NB4 (cell line): Measurements from ENCODE around the gene ALOX5.

Source experiments
- DNase-seq: peaks from one replicate; pipeline ENCODE4 v3.0.0; 2010; ENCODE audit warnings: low read depth
- H3K4me3 ChIP-seq: one replicate; pipeline ENCODE4 v1.5.1; 2011; ENCODE audit warnings: mild to moderate bottlenecking, low read depth, low read length, moderate library complexity
- CTCF ChIP-seq: IDR thresholded peaks from one replicate; pipeline ENCODE4 v1.5.1; 2012; ENCODE audit warnings: low read depth, low read length
- MYC ChIP-seq: IDR thresholded peaks from 2 replicates; pipeline ENCODE4 v1.6.1; 2011; ENCODE audit warnings: low read depth, low read length
- POLR2A ChIP-seq: IDR thresholded peaks from 2 replicates; pipeline ENCODE4 v1.6.1; 2011; ENCODE audit warnings: mild to moderate bottlenecking; ENCODE audit not compliant: insufficient read length; ENCODE audit errors: extremely low read depth
- TF ChIP-seq, protein P1 (sequence below): IDR thresholded peaks from 2 replicates; pipeline ENCODE4 v1.6.1; 2011; ENCODE audit warnings: low read depth, low read length

Gene ALOX5

DNA sequence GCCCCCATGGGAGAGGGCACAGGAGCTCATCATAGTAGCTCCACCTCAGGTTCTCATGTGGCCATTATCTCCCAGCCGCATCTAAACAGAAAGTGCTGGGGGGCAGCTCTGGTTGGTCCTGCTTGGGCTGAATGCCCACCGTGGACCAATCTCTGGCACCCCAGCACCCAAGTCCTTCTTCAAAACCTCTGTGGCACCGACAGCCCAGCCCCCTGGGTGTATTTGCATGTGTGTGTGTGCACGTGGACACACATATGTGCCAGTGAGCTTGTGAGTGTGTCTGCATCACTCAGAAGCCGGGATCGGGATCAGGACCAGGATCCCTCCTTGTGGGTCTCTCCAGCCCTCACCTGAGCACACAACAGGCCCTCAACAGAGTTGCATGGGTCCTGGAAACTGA, 68.2 kb downstream of the ALOX5 start:
- TF ChIP-seq CTCF (no peak), POLR2A (no peak), MYC (no peak)
- TF ChIP-seq, protein P1, sequence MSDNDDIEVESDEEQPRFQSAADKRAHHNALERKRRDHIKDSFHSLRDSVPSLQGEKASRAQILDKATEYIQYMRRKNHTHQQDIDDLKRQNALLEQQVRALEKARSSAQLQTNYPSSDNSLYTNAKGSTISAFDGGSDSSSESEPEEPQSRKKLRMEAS = no peak
- no peak overlapping the region for H3K4me3 ChIP-seq
- DNase-seq = no peak

- TF ChIP-seq POLR2A (no peak), MYC (no peak), CTCF (no peak)
- TF ChIP-seq, protein P1 = no peak
- DNase-seq = no peak
- no peak overlapping the region for H3K4me3 ChIP-seq
These were observed 68.6 kb downstream of the ALOX5 start for GRCh38 chr10:45442662-45443061.

GRCh38 chr10:45443101-45444009, 69.3 kb downstream of the ALOX5 start:
- TF ChIP-seq MYC = no peak
- TF ChIP-seq CTCF = no peak
- TF ChIP-seq POLR2A = no peak
- TF ChIP-seq, protein P1 = no peak
- DNase-seq = no peak
- no peak overlapping the region for H3K4me3 ChIP-seq

DNA sequence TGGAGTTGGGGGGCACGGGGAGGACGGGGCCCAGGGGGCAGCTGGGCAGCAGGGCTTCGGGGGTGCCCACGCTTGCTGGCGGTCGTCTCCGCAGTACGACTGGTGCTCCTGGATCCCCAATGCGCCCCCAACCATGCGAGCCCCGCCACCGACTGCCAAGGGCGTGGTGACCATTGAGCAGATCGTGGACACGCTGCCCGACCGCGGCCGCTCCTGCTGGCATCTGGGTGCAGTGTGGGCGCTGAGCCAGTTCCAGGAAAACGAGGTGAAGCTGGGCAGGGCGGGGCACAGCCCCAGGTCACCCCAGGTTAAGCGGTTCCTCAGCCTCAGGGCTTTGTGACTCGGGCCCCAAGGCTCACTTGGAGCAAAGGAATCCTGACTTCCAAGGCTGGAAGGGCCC, 70.0 kb downstream of the ALOX5 start:
- TF ChIP-seq, protein P1 = no peak
- TF ChIP-seq POLR2A (no peak), MYC (no peak), CTCF (no peak)
- H3K4me3 ChIP-seq = no peak overlapping the region
- no peak for DNase-seq

DNA sequence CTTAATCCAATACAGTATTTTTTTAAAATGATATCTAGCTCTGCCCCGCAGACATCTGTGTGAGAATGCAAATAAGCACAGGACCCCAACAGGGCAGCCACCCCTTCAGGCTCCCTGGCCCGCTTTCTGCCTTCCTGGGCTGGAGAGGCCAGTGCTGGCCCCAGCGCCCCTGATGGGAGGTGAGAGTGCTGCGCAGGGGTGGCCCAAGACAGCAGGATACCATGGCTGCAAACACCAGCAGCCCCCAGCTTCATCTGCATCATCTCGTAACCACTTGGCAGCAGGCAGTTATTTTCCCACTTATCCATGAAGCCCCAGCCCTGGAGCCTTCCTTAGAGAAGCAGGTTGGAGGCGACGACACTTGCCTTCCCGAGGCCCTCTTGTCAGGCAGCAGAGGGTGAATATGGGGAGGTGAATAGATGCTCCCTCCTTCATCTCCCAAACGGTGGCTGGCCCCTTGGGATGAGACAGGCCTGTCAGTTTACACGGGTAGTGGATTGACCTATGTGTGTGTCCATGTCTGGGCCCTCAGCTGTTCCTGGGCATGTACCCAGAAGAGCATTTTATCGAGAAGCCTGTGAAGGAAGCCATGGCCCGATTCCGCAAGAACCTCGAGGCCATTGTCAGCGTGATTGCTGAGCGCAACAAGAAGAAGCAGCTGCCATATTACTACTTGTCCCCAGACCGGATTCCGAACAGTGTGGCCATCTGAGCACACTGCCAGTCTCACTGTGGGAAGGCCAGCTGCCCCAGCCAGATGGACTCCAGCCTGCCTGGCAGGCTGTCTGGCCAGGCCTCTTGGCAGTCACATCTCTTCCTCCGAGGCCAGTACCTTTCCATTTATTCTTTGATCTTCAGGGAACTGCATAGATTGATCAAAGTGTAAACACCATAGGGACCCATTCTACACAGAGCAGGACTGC, 71.2 kb downstream of the ALOX5 start:
- TF ChIP-seq MYC (no peak), POLR2A (no peak), CTCF (no peak)
- TF ChIP-seq, protein P1 = no peak
- no peak for DNase-seq

More for the DNA sequence above, 71.2 kb downstream of the ALOX5 start:
- H3K4me3 ChIP-seq = no peak overlapping the region
